Measurements from ENCODE around the gene CEP170.

DNA sequence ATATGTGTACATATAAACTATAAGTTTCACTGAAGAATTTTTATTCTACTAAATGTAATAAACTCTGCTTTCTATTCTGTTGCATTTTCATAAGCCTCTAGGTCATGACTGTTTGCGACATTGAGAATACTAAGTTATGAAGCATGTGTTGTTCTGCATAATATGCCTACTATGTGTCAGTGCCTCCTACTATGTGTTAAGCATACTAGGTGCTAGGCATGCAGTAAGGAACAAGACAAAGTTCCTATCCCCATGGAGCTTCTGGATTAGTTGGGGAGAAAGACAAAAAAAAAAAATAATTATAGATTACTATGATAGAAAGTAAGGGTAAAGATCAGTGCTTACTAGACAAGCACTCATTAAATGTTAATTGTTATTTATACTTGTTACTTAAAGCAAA, 2.1 kb upstream of the CEP170 start:
- TF ChIP-seq POLR2AphosphoS5 (IDR thresholded peaks at IDR 0.05) (no peak), CTCF (IDR thresholded peaks at IDR 0.05) (no peak), POLR2A (IDR thresholded peaks at IDR 0.05) (no peak), EP300 (IDR thresholded peaks at IDR 0.05; ENCODE audit: low read depth) (no peak)
